GM12878 (cell line): ENCODE data around the gene FTO. TPM values are rescaled to one million over a fixed set of nuclear protein-coding genes. Genes with fewer than 3 reads are reported as not detected.
A peak's percentile ranks its signal among the peaks of the same experiment; 100 is the strongest.

ENCODE experiments used
- BHLHE40 ChIP-seq, 2 experiments: fragments of 450-650 bp in 1 of 2; IDR thresholded peaks; 2 replicates each; pipeline ENCODE4 v1.6.1; 2011 to 2017; ENCODE audit warnings: low read depth in 2 of 2, borderline replicate concordance in 1 of 2, improper control_type of control experiment in 1 of 2, low read length in 1 of 2, mild to moderate bottlenecking in 1 of 2
- BMI1 ChIP-seq: fragments of 450-650 bp; IDR thresholded peaks from 2 replicates; pipeline ENCODE4 v1.6.1; 2016; ENCODE audit warnings: mild to moderate bottlenecking, moderate library complexity, borderline replicate concordance
- IKZF1 ChIP-seq: fragments of 450-650 bp; conservative IDR thresholded peaks from 2 replicates; pipeline ENCODE4 v1.6.1; 2017; ENCODE audit warnings: antibody characterized with exemption, mild to moderate bottlenecking
- PML ChIP-seq: IDR thresholded peaks from 2 replicates; pipeline ENCODE4 v1.6.1; 2012; ENCODE audit warnings: low read length, inconsistent platforms
- POLR2AphosphoS2 ChIP-seq: IDR thresholded peaks from 2 replicates; pipeline ENCODE4 v1.6.1; 2011; ENCODE audit warnings: low read depth, mild to moderate bottlenecking, low read length, improper control_type of control experiment, moderate library complexity
- SPI1 ChIP-seq: IDR thresholded peaks from 2 replicates; pipeline ENCODE4 v1.6.1; 2011; ENCODE audit warnings: low read depth, mild to moderate bottlenecking, low read length, moderate library complexity, borderline replicate concordance; ENCODE audit not compliant: insufficient read depth
- ZNF384 ChIP-seq: IDR thresholded peaks from 2 replicates; pipeline ENCODE4 v1.6.1; 2012; ENCODE audit warnings: low read depth, mild to moderate bottlenecking, low read length, improper control_type of control experiment, borderline replicate concordance
- polyA plus RNA-seq, 11 experiments: library from polyadenylated mRNA; depleted of rRNA in 4 of 11; unstranded in 6 of 11; stranded (reverse) in 5 of 11; fragments of >200 nt; fragmentation: Nextera tagmentation in 4 of 11; fragmentation: Illumina TruSeq in 1 of 11; extraction: Ambion mirVana in 4 of 11; extraction: Trizol in 1 of 11; gene quantifications; 1 replicate in 1 of 11; 2 replicates in 10 of 11; pipeline versions ENCODE4 v1.2.1 to v1.2.3, GENCODE V29; 2011 to 2016; ENCODE audit warnings: inconsistent platforms in 2 of 11, missing spikeins in 2 of 11, low read depth in 1 of 11
- total RNA-seq, 4 experiments: library from RNA; depleted of rRNA in 3 of 4; stranded (reverse); fragments of >200 nt in 3 of 4; fragmentation: Illumina TruSeq in 1 of 4; extraction: Trizol in 1 of 4; gene quantifications; 2 replicates each; pipeline versions ENCODE4 v1.2.1 to v1.2.3, GENCODE V29; 2013 to 2021
- TF ChIP-seq, protein P1 (sequence below): IDR thresholded peaks from 2 replicates; pipeline ENCODE4 v1.6.1; 2012; ENCODE audit warnings: low read depth, low read length, improper control_type of control experiment
- TF ChIP-seq, protein P2 (sequence below): fragments of 150-350 bp; IDR thresholded peaks from 2 replicates; pipeline ENCODE4 v1.6.1; 2016; ENCODE audit warnings: low read depth, low read length

Gene FTO
- total and polyA plus RNA-seq, 10 of the 15 experiments (the other 5 are each of a cell fraction or from before 2014, with no cell fraction given) = 20.1 to 55.0 (median 47.0) TPM

DNA sequence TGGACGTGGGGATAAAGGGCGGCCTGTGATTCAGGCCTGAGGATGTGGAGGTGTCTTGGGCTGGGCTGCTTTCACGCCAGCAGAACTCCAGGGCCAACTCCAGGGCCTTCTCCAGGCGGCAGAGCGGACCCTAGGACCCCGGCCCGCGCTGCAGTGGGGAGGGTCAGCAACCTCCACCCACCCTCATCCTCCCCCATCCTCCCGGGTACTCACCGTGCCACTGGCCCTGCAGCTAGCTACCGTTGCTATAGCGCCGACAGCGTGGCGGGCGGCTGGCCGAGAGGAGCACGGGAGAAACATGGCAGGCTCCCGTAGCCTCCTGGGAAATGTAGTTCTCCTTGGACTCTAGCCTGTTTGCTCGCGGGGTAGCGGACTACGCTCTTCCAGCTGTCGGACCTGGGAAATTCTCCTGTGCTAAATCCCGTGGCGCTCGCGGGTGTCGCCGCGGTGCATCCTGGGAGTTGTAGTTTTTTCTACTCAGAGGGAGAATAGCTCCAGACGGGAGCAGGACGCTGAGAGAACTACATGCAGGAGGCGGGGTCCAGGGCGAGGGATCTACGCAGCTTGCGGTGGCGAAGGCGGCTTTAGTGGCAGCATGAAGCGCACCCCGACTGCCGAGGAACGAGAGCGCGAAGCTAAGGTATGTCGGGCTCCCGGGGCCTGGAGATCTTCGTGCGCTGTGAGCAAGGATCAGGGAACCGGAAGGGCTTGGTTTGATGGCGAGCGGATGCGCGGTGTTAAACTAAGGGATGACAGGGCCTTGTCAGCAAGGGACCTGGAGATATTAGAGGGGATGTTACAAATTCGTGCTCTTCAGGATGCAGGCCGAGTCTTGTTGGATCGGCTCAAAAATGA is at the start of gene FTO, which contains the start of gene RPGRIP1L (continued):
- TF ChIP-seq BMI1 (peak; percentile 93), ZNF384 (no peak), POLR2AphosphoS2 (0 out of 2 replicates have a peak, but pooled peaks have one; percentile 29), PML (no peak), SPI1 (no peak), IKZF1 (peak; percentile 100), BHLHE40 (IDR thresholded peaks at IDR 0.05; ENCODE audit: borderline replicate concordance in 1 of 2, low read depth in 2 of 2, low read length in 1 of 2) (peak; percentile 63 to 65)
- TF ChIP-seq, protein P1, sequence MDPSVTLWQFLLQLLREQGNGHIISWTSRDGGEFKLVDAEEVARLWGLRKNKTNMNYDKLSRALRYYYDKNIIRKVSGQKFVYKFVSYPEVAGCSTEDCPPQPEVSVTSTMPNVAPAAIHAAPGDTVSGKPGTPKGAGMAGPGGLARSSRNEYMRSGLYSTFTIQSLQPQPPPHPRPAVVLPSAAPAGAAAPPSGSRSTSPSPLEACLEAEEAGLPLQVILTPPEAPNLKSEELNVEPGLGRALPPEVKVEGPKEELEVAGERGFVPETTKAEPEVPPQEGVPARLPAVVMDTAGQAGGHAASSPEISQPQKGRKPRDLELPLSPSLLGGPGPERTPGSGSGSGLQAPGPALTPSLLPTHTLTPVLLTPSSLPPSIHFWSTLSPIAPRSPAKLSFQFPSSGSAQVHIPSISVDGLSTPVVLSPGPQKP = peak; percentile 7
- TF ChIP-seq, protein P2, sequence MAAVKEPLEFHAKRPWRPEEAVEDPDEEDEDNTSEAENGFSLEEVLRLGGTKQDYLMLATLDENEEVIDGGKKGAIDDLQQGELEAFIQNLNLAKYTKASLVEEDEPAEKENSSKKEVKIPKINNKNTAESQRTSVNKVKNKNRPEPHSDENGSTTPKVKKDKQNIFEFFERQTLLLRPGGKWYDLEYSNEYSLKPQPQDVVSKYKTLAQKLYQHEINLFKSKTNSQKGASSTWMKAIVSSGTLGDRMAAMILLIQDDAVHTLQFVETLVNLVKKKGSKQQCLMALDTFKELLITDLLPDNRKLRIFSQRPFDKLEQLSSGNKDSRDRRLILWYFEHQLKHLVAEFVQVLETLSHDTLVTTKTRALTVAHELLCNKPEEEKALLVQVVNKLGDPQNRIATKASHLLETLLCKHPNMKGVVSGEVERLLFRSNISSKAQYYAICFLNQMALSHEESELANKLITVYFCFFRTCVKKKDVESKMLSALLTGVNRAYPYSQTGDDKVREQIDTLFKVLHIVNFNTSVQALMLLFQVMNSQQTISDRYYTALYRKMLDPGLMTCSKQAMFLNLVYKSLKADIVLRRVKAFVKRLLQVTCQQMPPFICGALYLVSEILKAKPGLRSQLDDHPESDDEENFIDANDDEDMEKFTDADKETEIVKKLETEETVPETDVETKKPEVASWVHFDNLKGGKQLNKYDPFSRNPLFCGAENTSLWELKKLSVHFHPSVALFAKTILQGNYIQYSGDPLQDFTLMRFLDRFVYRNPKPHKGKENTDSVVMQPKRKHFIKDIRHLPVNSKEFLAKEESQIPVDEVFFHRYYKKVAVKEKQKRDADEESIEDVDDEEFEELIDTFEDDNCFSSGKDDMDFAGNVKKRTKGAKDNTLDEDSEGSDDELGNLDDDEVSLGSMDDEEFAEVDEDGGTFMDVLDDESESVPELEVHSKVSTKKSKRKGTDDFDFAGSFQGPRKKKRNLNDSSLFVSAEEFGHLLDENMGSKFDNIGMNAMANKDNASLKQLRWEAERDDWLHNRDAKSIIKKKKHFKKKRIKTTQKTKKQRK = no peak
- TF ChIP-seq, all 136 proteins: peak for 54
